Right ventricle myocardium inferior (tissue), 1 donor: Measurements from ENCODE around the gene TTLL11. TPM values are rescaled to one million over a fixed set of nuclear protein-coding genes. Genes with fewer than 3 reads are reported as not detected.

Experiments
- ATAC-seq: fragments of 200-7000 bp; cut with Tn5 transposase; one replicate; pipeline ENCODE4 v1.9.1; 2020; ENCODE audit warnings: mild to moderate bottlenecking, moderate library complexity
- DNase-seq: peaks from one replicate; pipeline ENCODE4 v3.0.0; 2021; ENCODE audit errors: missing footprints
- intact Hi-C: fragments of 100-400 bp; cut with DNase I; formaldehyde crosslinking; loops from one replicate; pipeline ENCODE4 v1.11.0; 2022
- microRNA-seq: library from miRNA; unstranded; fragments of <30 nt; microRNA quantifications from one replicate; pipeline ENCODE4 v1.2.0, GENCODE V29; 2020
- total RNA-seq: library from RNA; stranded (reverse); fragmentation: NEBNext Ultra II Directional; extraction: Animal tissue kit (Norgen Biotek cat#: 25700); gene quantifications from one replicate; pipeline ENCODE4 v1.2.1, GENCODE V29; 2021
- donor health status: DM: no; HTN: yes; CAD: no; lungs with severe emphysema.

Gene TTLL11
- total RNA-seq, 1 donor from 2014 or later, result 5.0 TPM

DNA sequence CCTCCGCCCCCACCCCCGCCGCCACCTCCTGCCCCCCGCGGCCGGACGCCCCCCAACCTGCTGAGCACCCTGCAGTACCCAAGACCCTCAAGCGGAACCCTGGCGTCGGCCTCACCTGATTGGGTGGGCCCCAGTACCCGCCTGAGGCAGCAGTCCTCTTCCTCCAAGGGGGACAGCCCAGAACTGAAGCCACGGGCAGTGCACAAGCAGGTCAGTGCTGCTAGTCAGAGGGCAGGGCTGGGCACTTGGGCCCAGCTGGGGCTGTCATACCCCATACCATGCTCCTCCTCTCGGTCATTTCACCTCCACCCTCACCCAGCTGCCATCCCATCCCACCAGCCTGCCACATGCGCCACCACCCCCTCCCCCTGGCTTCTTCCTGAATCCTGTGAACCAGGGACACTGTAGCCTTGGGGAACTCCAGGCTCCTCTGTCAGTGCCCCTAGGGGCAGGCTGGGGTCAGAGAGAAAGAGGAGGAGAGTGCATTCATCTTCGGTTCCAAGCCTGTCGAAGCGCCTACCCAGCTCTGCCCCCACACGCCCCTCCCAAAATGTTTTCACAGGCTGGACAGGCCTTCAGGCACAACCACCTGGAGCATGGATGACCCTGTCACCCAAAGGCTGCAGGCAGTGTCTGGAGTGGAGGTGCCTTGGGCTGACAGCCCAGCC lies 319.7 kb downstream of the TTLL11 start:
- ATAC-seq, result no peak
- intact Hi-C loops, result no loop called here
- DNase-seq, result peak; percentile 59

DNA sequence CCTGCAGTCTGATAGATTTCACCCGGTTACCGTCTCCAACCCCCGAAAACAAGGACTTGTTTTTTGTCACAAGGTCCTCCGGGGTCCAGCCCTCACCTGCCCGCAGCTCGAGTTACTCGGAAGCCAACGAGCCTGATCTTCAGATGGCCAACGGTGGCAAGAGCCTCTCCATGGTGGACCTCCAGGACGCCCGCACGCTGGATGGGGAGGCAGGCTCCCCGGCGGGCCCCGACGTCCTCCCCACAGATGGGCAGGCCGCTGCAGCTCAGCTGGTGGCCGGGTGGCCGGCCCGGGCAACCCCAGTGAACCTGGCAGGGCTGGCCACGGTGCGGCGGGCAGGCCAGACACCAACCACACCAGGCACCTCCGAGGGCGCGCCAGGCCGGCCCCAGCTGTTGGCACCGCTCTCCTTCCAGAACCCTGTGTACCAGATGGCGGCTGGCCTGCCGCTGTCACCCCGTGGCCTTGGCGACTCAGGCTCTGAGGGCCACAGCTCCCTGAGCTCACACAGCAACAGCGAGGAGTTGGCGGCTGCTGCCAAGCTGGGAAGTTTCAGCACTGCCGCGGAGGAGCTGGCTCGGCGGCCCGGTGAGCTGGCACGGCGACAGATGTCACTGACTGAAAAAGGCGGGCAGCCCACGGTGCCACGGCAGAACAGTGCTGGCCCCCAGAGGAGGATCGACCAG lies 320.4 kb downstream of the TTLL11 start:
- intact Hi-C loops, result no loop called here
- ATAC-seq (peak; percentile 87), DNase-seq (peak; percentile 81)

Small RNA genes within 50 kb of the gene (microRNA-seq; reads per million reads assigned to microRNA genes)
- gene MIR4478, result not detected

Other genes with a start within 250 kb of the TTLL11 start
- 297 TPM for gene NDUFA8, start 66.5 kb upstream of the TTLL11 start, total RNA-seq
- gene MORN5, start 66.6 kb upstream of the TTLL11 start, total RNA-seq, result not detected
- gene LHX6, start 135.6 kb upstream of the TTLL11 start, total RNA-seq, result 6.1 TPM
- gene RBM18, start 171.5 kb upstream of the TTLL11 start, total RNA-seq, result 38.5 TPM
- 39.1 TPM for gene MRRF, start 171.6 kb upstream of the TTLL11 start, total RNA-seq